ENCODE measurements around the gene SYT8.

GRCh38 chr11:1821562-1821961 lies 13.2 kb upstream of the SYT8 start:
- TF ChIP-seq CTCF (IDR thresholded peaks at IDR 0.05) (no peak), POLR2A (IDR thresholded peaks at IDR 0.05) (no peak)
